CD4-positive, alpha-beta T cell treated with Interleukin-6 at 100 ng/mL for 8 hours (primary cell): ENCODE results near the gene C10orf71.

Experiments
- DNase-seq: peaks from one replicate; pipeline ENCODE4 v3.0.0-alpha.2; 2020; ENCODE audit warnings: mixed read lengths, low spot score

Gene C10orf71

DNA sequence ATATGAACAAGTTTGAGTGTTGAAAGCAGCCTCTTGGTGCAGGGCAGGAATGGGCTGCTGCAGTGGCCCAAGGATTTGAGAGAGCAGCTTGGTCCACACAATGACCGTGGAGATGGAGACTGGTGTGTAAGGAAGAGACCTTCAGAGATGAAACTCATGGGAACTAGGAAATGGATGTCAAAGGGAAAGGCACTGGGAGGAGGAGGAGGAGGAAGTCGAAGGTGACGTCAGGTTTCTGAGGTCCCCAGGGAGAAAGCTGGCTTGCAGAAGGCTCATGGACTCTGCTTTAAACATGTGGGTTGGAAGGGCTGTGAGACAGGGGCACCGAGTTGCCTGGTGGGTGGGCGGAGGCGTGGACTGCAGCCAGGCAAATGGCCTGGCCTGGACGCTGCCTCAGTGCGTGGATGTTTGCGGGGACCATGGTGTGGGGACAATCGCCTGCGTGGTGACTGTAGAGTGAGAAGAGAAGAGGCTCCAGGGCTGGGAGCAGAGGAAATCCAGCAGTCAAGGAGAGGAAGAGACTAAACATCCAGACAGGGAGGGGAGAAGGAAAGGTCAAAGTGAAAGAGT lies 14.6 kb downstream of the C10orf71 start:
- no peak for DNase-seq

DNA sequence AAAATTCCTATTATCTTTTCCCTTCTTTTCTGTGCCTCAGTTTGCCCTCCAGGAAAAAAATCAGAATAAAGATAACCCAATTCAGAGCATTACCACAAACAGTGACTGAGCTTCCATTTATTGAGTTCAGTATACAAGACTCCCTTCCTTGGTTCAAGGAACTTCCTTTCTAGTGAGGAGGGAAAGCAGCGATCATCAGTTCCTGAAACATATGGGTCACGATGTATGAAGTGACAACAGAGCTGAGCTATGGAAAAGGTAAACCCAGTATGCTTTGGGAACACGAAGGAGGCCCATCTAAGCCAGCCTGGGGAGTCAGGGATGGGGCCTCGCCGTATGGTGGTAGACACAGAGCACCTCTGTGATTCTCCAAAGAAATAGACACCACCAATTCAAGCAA lies 15.8 kb downstream of the C10orf71 start:
- DNase-seq = no peak

GRCh38 chr10:49318028-49318427 lies 19.1 kb downstream of the C10orf71 start:
- DNase-seq = no peak

GRCh38 chr10:49318755-49319154 lies 19.8 kb downstream of the C10orf71 start:
- DNase-seq = no peak

DNA sequence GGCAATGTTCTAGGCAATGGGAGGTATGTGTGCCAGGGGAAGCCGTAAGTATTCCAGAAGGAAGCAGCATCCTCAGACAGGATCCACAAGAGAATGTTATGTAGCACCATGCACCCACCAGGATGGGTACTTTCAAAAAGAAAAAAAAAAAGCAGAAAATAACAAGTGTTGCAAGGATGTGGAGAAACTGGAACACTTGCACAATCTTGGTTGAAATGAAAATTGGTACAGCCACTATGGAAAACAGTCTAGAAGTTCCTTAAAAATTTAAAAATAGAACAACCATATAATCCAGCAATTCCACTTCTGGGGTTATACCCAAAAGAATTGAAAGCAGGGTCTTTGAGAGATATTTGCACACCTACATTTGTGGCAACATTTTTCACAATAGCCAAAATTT lies 20.2 kb downstream of the C10orf71 start:
- no peak for DNase-seq

DNA sequence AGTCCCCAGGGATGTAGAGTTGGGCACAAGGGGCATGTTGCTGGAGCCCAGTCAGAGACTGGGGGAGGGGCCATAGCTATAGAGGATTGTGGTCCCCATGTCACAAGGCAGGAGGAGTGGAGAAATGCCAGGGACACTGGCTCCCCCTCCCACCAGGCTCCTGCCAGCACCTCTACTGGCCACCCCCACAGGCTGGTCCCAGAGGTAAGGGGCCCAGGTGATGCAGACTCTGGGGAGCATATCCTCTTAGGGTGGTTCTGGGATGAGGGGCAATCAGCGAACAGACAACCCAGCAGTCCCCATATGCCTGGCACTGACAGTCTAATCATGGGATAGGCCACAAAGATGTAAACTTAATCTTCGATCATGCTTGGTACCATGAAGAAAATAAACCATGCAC lies 21.2 kb downstream of the C10orf71 start:
- no peak for DNase-seq

DNA sequence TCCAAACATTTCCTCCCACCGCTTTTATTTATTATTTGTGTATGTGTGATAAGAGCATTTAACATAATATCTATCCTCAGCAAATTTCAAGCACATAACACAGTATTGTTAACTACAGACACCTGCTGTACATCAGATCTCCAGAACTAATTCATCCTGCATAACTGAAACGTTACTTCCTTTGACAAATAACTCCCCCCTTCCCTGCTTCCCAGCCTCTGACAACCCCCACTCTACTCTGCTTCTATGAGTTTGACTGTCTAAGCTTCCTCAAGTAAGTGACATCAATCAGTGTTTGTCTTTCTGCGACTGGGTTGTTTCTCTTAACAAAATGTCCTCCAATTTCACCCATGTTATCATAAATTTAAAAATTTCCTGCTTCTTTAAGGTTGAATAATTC lies 22.1 kb downstream of the C10orf71 start:
- no peak for DNase-seq

DNA sequence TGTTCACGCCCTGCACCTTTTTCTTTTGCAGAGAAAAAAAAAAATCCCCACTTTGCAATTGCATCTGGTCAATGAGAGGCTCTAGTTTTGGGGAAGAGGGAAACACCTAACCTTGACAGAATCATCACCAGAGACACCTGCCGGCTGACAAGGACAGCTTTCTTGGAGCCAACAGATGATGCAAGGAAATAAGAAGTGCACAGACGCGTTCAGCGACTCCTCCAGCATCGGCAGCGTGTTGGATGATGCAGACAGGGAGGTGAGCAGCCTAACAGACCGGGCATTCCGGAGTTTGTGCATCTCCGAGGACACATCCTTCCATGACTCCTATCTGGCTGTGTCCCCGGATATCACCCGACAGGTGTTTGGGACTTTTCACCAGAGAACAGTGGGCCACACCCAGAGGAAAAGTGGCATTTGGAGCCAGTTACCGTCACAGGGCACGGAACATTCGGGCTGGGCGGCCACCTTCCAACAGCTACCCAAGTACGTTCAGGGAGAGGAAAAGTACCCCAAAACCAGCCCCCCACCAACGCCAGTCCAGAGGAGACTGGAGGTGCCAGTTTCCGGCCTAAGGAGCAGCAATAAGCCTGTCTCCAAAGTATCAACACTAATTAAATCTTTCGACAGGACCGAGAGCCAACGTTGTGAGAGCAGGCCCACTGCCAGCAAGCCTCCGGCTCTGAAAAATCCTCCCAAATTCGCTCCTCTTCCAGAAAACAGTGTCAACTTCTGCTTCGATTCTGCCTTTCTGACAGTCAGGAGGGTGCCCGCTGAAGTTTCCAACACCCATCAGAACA lies 23.6 kb downstream of the C10orf71 start:
- no peak for DNase-seq

DNA sequence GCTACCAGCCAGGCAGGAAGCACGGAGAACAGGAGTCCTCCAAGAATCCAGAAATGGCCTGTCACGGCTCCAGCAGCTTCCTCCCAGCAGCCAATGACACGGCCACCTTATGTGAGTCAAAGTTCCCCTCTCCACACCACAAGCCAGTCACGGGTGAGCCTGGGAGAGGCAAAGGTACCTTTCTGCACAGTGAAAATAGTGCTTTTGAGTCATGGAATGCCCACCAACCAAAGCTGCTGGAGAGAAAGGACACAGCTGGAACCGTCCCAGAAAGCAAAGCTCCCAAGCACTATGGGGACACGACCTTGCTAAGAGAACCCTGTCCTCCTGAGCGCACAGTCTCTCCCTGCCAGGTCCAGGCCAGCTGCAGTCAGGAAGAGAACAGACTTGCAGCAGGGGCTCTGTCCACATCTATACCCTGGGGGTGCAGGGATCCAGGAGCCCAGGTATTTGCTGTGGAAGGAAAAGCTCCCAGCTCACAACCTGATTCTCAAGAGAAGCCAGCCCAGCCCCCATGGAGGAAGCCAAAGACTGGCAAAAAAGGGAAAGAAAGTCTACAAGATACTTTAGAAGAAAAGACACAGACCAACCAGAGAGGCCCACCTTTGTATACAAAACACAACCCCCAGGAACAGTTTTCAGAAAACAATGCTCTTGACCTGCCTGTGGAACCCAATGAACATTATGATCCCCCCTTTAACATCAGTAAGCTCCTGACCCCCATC lies 24.4 kb downstream of the C10orf71 start:
- DNase-seq = no peak

DNA sequence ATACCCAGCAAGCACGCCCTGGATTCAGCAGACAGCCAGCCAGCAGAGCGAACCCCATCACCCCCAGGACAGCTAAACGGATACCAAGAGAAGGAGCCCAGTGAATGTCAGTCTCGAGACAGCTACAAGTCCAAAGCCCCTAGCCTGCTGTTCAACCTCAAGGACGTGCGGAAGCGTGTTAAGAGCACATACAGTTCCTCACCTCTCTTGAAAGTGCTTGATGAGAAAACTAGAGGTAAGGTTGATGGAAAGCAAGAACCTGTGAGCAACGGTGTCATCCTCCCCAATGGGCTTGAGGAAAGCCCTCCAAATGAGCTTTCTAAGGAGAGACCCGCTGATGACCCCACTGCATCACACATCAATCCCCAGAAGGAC lies 24.9 kb downstream of the C10orf71 start:
- DNase-seq = no peak

GRCh38 chr10:49324711-49325110 lies 25.7 kb downstream of the C10orf71 start:
- DNase-seq = no peak

- no peak for DNase-seq
Measured at GRCh38 chr10:49325131-49325915, 26.4 kb downstream of the C10orf71 start.

GRCh38 chr10:49325916-49326783 lies 27.2 kb downstream of the C10orf71 start:
- no peak for DNase-seq

- DNase-seq = no peak
Measured at GRCh38 chr10:49327036-49327813, 28.3 kb downstream of the C10orf71 start.

DNA sequence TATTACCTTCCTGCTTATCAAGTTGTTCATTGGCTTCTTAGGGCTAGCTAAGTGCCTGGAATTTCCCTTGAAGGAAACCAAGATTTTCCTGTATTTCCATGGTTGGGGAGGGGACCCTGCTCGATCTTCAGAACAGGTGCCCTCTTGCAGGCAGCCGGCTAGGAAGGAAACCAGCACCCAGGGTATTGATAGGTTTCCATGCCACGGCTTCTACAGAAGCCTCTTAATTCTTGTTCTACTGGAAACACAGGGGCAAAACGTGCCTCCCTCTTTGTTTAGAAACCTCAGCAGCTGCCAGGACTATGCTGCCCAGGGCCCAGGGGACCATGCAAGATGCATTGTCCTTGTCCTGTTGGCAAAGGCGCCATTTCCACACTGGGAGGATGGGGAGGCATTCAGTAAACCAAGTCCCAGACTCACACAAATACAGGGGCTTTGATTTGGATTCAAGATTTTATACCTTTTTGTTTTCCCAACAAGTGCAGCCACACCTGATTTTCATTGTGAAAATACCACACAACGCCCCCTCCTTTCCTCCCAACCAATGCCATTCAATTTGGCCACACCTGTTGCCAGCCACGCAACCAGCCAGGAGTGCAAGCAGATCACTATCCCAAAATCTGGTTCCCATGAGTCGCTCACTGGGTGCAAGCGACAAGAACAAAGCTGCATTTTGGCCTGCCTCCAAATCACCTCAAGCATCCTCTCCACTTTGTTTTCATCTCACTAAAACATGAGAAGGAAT lies 29.6 kb downstream of the C10orf71 start:
- no peak for DNase-seq

DNA sequence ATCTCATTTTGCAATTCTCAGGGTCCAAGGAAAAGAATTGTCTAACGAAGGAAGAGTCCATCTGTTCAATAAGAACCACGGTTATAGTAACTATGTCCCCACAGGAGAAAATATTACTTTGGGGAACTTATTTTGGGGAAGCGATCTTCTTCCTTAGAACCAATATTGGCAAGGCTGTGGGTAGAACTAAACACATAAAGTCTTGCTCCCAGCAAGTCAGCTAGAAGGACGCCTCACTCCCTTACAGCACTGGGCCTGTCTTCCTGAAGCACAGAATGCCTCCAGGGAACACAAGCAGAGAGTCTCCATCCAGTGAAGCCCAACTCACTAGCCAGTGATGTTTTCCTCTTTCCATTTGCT lies 30.2 kb downstream of the C10orf71 start:
- no peak for DNase-seq

GRCh38 chr10:49330127-49330665 lies 31.2 kb downstream of the C10orf71 start:
- no peak for DNase-seq

DNA sequence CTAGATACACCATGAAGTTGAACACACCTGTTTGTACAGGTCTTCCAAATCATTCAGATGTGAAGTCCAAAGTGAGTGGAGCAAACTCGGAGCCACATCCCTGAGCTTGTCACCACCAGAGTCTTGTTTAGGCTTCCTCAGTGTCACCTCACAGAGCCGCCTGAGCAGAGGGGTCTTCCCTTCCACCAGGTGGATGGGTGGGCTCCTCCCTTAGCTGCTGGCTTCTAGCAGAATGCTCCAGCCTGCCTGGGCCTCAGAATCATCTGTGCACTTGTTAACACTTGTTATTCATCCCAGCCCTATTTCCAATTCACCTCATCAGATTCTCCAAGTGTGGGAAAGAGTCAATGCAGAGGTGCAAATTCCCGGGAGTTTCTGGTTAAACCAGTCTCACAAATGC lies 32.5 kb downstream of the C10orf71 start:
- DNase-seq = no peak

DNA sequence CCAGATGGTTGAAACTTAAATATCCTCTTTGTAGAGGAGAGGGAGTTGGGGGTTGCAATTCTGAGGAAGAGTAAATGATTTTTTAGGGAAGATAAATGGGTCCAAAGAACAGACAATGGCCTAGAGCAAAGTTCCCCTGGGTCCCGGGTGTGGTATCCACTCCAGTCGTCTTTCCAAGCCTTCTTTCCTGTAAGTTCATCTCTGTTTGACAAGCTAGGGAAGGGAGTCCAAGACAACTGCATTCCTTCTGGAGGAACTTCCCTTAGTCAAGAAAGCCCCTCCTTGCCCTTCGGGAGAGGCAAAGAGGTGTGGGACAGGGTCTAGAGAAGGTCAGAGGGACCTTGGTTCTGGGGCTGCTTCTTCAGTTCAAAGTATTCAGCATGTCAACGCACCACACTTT lies 33.4 kb downstream of the C10orf71 start:
- no peak for DNase-seq

- DNase-seq = no peak
Measured at GRCh38 chr10:49332768-49333167, 33.8 kb downstream of the C10orf71 start.
